ENCODE results near the gene CEP85.

DNA sequence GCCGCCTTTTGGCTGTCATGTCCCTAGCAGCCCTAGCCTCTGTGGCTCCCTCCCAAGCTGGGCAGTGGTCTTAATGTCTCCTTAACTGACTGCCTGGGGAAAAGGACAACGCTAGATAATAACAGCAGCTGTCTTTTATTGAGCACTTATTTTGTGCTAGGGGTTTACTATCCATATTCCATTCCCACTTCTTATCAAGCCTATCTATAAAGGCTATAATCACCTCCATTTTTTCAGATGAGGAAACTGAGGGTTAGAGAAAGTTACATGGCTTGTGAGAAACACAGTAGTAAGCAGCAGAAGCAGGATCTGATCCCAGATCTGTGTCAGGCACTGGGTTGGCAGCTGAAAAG is 52.0 kb downstream of the CEP85 start:
- TF ChIP-seq ARNT (IDR thresholded peaks at IDR 0.05) (no peak), NRL (CRISPR knock-in tag; IDR thresholded peaks at IDR 0.05; ENCODE audit: borderline replicate concordance) (no peak), EZH2 (conservative IDR thresholded peaks at IDR 0.05; ENCODE audit: low read depth, low read length) (no peak), CHD2 (IDR thresholded peaks at IDR 0.05; ENCODE audit: low read depth, low read length) (no peak), HMGA1 (CRISPR knock-in tag; conservative IDR thresholded peaks at IDR 0.05) (no peak), GABPA (IDR thresholded peaks at IDR 0.05; ENCODE audit: low read depth, low read length) (no peak), GABPA (CRISPR knock-in tag; IDR thresholded peaks at IDR 0.05; ENCODE audit: low read depth) (no peak), KDM4B (CRISPR knock-in tag; IDR thresholded peaks at IDR 0.05) (no peak)
- TF ChIP-seq, protein P1, sequence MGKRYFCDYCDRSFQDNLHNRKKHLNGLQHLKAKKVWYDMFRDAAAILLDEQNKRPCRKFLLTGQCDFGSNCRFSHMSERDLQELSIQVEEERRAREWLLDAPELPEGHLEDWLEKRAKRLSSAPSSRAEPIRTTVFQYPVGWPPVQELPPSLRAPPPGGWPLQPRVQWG (CRISPR knock-in tag; IDR thresholded peaks at IDR 0.05; ENCODE audit: borderline replicate concordance, low read depth), result no peak
- TF ChIP-seq, protein P2, sequence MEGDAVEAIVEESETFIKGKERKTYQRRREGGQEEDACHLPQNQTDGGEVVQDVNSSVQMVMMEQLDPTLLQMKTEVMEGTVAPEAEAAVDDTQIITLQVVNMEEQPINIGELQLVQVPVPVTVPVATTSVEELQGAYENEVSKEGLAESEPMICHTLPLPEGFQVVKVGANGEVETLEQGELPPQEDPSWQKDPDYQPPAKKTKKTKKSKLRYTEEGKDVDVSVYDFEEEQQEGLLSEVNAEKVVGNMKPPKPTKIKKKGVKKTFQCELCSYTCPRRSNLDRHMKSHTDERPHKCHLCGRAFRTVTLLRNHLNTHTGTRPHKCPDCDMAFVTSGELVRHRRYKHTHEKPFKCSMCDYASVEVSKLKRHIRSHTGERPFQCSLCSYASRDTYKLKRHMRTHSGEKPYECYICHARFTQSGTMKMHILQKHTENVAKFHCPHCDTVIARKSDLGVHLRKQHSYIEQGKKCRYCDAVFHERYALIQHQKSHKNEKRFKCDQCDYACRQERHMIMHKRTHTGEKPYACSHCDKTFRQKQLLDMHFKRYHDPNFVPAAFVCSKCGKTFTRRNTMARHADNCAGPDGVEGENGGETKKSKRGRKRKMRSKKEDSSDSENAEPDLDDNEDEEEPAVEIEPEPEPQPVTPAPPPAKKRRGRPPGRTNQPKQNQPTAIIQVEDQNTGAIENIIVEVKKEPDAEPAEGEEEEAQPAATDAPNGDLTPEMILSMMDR (CRISPR knock-in tag; IDR thresholded peaks at IDR 0.05), result no peak

Data from HepG2 (cell line).